ENCODE measurements around the gene CDKN2B. TPM values are rescaled to one million over a fixed set of nuclear protein-coding genes. Genes with fewer than 3 reads are reported as not detected.

CDKN2B gene
- total and polyA plus RNA-seq, 2 donors (not counting 3 experiments of a cell fraction or from before 2014, with no cell fraction given): 1.6 to 2.1 TPM

DNA sequence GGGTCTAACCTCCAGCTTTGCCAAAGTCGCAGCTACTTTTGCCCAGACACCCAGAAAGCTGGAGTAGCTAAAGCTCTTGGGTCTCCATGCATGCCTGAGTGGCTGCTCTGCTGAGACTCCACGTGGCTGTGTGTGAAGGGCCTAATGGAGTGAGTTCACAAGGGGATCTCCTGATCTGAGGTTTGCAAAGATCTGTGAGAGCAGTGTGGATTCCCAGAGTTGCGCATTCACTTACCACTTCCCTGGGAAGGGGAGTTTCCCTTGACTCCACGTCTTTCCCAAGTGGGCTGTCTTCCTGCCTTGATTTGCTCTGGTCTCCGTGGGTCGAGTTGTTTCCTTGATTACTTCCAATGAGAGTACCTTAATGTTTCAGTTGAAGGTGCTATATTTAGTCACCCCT, 17.6 kb upstream of the CDKN2B start:
- no peaks in the 10 kb centered on the region for H3K79me2 ChIP-seq (ENCODE audit: control insufficient read depth, insufficient read depth, low read length)
- CTCF ChIA-PET: interaction anchor here (1.0 to 2.0 kb wide), 4 partner anchors 18 to 217 kb away, joined by 3 to 7 read pairs (median 4); partner anchors contain the start of gene CDKN2B
- H3K27ac ChIP-seq (ENCODE audit: insufficient read depth, low read depth, low read length): no peak overlapping the region
- H3K4me1 ChIP-seq (ENCODE audit: control insufficient read depth, extremely low read depth, insufficient read depth, low read length): peaks cover 12% of the 10 kb centered on the region
- H3K36me3 ChIP-seq (ENCODE audit: control insufficient read depth in 2 of 2, extremely low read depth in 1 of 2, insufficient read depth in 2 of 2, low read length in 2 of 2): no peaks in the 10 kb centered on the region
- H4K20me1 ChIP-seq (replicated peaks; ENCODE audit: control insufficient read depth, extremely low read depth, insufficient read depth, low read length): no peaks in the 10 kb centered on the region
- POLR2A ChIA-PET: no interaction called here
- H3K9ac ChIP-seq (replicated peaks; ENCODE audit: extremely low read depth, insufficient read depth, low read length): no peak overlapping the region
- no peak overlapping the region for H3K4me3 ChIP-seq (replicated peaks in 1 of 3; ENCODE audit: insufficient read depth in 1 of 3, low read depth in 1 of 3, low read length in 3 of 3)
- peaks cover 0 to 2% of the 10 kb centered on the region in 2 experiments for H3K27me3 ChIP-seq (ENCODE audit: control insufficient read depth in 2 of 2, insufficient read depth in 2 of 2, low read length in 2 of 2)
- H3K4me2 ChIP-seq (ENCODE audit: insufficient read depth, low read length): no peak overlapping the region
- intact Hi-C loops (cut with micrococcal nuclease): no loop called here
- dilution Hi-C loops (cut with MboI; ENCODE audit: extremely low pct_ligation_motif_present, low sequenced_read_pairs): no loop called here
- TF ChIP-seq GATA2 (IDR thresholded peaks at IDR 0.05; ENCODE audit: insufficient read depth, insufficient read length, low read depth, low read length) (no peak), EZH2 (IDR thresholded peaks at IDR 0.05; ENCODE audit: borderline replicate concordance, low read depth, low read length, severe bottlenecking) (no peak), MYC (IDR thresholded peaks at IDR 0.05; ENCODE audit: low read depth, low read length) (no peak), FOS (IDR thresholded peaks at IDR 0.05; ENCODE audit: borderline replicate concordance, insufficient read depth, low read length) (no peak), JUN (IDR thresholded peaks at IDR 0.05; ENCODE audit: borderline replicate concordance, insufficient read depth, insufficient read length, low read depth) (no peak), POLR2A (IDR thresholded peaks at IDR 0.05; ENCODE audit: low read depth, low read length) (no peak), POLR2AphosphoS5 (IDR thresholded peaks at IDR 0.05; ENCODE audit: insufficient read depth, low read depth, low read length) (no peak)
- TF ChIP-seq, protein P1, sequence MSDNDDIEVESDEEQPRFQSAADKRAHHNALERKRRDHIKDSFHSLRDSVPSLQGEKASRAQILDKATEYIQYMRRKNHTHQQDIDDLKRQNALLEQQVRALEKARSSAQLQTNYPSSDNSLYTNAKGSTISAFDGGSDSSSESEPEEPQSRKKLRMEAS (IDR thresholded peaks at IDR 0.05; ENCODE audit: insufficient read depth, insufficient read length): no peak
- TF ChIP-seq, protein P2, sequence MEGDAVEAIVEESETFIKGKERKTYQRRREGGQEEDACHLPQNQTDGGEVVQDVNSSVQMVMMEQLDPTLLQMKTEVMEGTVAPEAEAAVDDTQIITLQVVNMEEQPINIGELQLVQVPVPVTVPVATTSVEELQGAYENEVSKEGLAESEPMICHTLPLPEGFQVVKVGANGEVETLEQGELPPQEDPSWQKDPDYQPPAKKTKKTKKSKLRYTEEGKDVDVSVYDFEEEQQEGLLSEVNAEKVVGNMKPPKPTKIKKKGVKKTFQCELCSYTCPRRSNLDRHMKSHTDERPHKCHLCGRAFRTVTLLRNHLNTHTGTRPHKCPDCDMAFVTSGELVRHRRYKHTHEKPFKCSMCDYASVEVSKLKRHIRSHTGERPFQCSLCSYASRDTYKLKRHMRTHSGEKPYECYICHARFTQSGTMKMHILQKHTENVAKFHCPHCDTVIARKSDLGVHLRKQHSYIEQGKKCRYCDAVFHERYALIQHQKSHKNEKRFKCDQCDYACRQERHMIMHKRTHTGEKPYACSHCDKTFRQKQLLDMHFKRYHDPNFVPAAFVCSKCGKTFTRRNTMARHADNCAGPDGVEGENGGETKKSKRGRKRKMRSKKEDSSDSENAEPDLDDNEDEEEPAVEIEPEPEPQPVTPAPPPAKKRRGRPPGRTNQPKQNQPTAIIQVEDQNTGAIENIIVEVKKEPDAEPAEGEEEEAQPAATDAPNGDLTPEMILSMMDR (IDR thresholded peaks at IDR 0.05; ENCODE audit: extremely low read depth in 1 of 2, insufficient read depth in 1 of 2, low read depth in 1 of 2, low read length in 2 of 2): no peak
- no peaks in the 10 kb centered on the region for H3K9me3 ChIP-seq (replicated peaks; ENCODE audit: control insufficient read depth, insufficient read depth, low read length)
- no peak overlapping the region for H2AFZ ChIP-seq (ENCODE audit: low read depth, low read length)
- FAIRE-seq (no peak), DNase-seq (ENCODE audit: low read depth, low spot score) (no peak)
- no peaks in the 10 kb centered on the region for H3K9me1 ChIP-seq (replicated peaks; ENCODE audit: control insufficient read depth, extremely low read depth, insufficient read depth, low read length)
- BruUV-seq (replicated peaks): no TSS peak

Data from endothelial cell of umbilical vein (primary cell).